ENCODE data around the gene COL24A1.
"Not testable (repeated sequence)": the region's sequence is repeated elsewhere in the genome, so short reads cannot be mapped to it uniquely, and the experiment has no call there.

DNA sequence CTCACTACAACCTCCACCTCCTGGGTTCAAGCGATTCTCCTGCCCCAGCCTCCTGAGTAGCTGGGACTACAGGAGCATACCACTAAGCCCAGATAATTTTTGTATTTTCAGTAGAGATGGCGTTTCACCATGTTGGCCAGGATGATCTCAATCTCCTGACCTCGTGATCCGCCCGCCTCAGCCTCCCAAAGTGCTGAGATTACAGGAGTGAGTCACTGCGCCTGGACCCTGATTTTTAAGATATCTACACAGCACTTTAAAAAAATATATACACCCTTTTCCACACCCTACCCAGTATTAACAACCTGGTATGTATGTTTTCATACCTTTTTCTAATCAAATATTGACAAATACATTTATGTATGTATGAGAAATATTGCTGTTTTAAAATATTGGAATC, 379.6 kb downstream of the COL24A1 start:
- TF ChIP-seq, protein P1, sequence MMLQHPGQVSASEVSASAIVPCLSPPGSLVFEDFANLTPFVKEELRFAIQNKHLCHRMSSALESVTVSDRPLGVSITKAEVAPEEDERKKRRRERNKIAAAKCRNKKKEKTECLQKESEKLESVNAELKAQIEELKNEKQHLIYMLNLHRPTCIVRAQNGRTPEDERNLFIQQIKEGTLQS (IDR thresholded peaks at IDR 0.05) = not testable (repeated sequence)
- TF ChIP-seq CEBPB, SP1 (IDR thresholded peaks at IDR 0.05; ENCODE audit: low read depth): not testable (repeated sequence)
- TF ChIP-seq, protein P2, sequence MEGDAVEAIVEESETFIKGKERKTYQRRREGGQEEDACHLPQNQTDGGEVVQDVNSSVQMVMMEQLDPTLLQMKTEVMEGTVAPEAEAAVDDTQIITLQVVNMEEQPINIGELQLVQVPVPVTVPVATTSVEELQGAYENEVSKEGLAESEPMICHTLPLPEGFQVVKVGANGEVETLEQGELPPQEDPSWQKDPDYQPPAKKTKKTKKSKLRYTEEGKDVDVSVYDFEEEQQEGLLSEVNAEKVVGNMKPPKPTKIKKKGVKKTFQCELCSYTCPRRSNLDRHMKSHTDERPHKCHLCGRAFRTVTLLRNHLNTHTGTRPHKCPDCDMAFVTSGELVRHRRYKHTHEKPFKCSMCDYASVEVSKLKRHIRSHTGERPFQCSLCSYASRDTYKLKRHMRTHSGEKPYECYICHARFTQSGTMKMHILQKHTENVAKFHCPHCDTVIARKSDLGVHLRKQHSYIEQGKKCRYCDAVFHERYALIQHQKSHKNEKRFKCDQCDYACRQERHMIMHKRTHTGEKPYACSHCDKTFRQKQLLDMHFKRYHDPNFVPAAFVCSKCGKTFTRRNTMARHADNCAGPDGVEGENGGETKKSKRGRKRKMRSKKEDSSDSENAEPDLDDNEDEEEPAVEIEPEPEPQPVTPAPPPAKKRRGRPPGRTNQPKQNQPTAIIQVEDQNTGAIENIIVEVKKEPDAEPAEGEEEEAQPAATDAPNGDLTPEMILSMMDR (IDR thresholded peaks at IDR 0.05 in 2 of 3, conservative IDR thresholded peaks at IDR 0.05 in 1 of 3; ENCODE audit: borderline replicate concordance in 1 of 3, insufficient read depth in 1 of 3, low read depth in 2 of 3, low read length in 2 of 3) = not testable (repeated sequence)

All from HCT116 (cell line).